GM19395 (cell line): Measurements from ENCODE around the gene MYL4.
"Not testable (repeated sequence)": the region's sequence is repeated elsewhere in the genome, so short reads cannot be mapped to it uniquely, and the experiment has no call there.

Experiments used
- ATAC-seq: cut with Tn5 transposase; IDR thresholded peaks from one replicate; pipeline ENCODE4 v1.9.1; 2021; ENCODE audit warnings: mild to moderate bottlenecking, moderate library complexity; ENCODE audit not compliant: unreplicated experiment

MYL4 gene

GRCh38 chr17:47219621-47220475, 10.7 kb downstream of the MYL4 start:
- ATAC-seq: no peak

DNA sequence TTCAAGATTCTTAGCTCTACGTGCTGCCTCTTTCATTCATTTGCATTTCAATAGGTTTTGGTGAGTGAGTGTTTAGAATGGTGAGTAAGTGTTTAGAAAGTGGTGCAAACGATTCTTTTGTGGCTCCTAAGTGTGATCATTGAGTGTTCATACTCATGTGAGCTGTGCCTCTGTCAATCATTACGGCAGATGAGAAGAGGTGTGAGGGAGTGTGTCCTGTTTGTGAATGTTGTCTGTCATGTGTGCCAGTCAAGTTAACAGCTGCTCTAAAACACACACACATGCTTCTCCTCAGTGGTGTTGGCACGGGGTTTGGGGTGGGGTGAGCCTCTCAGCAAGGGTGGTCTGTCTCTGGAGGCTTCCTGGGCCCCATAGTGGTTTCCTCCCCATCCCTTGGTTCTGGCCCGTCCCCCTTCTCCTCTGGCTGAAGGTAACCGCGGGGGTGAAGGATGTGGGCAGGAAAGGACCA, 11.4 kb downstream of the MYL4 start:
- no peak for ATAC-seq

DNA sequence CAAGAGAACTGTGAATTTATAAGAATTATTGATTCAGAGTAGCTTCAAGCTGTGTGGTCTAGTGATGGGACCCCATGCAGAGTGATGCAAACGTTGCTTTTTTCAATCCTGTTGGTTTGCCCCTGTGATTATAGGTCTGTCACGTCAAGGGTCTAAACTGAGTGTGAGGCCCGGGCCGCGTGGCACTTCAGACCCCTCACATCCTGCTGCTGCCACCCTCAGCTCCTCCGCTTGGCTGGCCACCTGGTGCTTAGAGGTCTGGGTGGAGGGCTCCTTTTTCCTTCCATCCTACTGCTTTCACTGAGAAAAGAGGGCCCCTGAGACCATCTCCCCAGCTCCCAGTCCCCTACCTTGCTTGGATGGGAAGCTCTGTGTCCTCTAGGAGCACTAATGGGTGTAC, 12.0 kb downstream of the MYL4 start:
- ATAC-seq: no peak

GRCh38 chr17:47222047-47222446, 12.9 kb downstream of the MYL4 start:
- no peak for ATAC-seq

DNA sequence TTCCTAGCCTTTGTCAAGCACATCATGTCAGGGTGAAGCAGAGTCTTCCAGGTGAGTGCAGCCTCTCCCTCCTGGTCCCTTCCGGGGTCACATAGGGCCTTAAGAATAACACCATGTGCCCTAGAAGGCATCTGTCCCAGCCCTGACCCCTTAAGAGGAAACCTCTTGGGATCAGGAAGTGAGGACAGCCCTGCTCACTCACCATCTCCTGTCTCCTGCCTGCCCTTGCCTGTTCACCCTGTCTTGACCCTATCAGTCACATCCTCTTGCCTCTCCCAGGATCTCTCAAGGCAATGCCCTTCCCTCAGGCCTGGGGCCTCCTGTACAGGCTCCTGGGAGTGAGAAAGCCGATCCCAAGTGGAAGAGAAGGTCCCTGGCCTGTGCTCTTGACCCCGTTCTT, 13.9 kb downstream of the MYL4 start:
- ATAC-seq: no peak

DNA sequence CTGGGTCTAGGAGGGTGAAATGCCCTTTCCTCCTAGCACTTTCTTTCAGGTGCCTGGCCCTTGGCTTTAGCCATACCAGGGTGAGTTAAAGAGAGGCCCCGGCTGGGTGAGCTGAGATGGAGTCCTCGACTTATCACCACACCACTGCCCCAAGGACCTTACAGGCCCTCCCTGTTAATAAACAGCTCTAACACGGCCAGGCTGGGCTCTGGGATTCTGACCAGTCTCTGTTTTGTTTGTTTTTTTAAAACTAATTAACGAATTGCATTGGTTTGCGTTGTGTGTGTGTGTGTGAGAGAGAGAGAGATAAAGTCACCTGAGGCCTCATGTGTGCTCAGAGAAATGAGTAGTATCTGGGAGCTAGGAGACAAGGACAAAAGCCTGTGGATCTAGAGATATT, 14.3 kb downstream of the MYL4 start:
- ATAC-seq: no peak

GRCh38 chr17:47224077-47224476, 14.9 kb downstream of the MYL4 start:
- not testable (repeated sequence) for ATAC-seq

- ATAC-seq: no peak
Observed at GRCh38 chr17:47224966-47225365, 15.8 kb downstream of the MYL4 start.

DNA sequence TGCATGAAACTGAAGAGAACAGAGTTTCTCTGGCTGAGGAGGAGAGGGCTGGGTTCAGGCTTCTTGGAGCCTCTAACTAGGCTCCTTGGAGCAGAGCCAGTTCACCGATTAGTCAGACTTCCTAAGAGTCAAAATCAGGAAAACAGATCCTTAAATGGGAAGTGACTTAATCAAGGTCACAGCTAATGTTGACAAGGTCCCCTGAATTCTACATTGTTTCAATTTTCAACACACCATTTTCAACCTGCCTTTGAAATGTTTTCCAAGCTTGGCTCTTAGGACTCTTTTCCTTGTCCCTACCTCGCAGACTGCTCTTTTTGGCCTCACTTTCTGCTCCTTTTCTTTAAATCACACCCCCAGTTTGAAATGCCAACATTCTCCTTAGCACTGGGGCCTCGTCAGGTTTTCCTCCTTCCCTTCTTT, 16.3 kb downstream of the MYL4 start:
- ATAC-seq: no peak

DNA sequence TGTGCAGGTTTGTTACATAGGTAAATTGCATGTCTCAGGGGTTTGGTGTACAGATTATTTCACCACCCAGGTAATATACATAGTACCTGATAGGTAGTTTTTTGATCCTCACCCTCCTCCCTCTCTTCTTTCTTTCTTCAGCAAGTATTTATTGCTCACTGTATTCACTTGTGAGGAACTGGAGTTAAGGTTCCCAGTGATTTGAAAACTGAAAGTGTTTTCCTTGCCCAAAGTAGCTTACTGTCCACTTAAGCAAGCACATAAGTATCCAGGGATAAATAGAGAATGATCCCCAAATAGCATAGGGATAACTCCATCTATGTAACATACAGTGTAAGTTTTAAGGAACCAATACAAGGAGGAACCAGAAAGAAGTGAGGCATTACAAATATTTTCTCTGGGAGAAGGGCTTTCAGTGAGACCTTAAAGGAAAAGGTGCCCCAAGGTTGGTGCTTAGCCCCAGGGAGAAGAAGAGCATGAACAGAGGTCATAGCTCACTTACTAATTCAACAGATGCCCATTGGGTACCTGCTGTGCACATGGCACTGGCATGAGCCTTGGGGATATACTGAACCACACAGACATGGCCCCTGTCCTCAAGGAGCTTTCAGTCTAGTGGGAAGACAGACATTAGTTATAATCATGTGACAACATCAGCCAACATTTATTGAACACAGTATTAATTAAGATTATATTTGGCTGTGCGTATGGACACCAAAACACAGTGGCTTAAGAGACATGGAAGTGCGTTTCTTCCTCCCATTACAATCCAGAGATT, 17.0 kb downstream of the MYL4 start:
- no peak for ATAC-seq

DNA sequence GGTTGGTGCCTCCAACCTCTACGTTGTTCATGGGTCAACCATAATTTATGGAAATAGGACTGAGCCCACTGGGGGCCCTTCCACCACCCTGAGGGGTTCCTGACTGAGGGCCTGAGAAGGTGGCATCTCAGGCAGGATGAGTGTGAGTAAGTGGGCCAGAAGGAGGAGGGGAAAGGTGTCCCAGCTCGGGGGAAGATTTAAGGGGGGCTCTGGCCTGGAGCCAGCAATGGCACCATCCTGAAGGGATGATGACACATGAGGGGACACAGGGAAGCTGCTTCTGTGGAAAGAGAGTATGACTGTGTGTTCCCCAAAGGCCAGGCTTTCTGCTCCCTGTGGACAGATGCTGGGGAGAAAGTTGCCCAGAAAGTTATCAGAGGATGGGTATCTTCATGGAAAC, 18.7 kb downstream of the MYL4 start:
- ATAC-seq: no peak

DNA sequence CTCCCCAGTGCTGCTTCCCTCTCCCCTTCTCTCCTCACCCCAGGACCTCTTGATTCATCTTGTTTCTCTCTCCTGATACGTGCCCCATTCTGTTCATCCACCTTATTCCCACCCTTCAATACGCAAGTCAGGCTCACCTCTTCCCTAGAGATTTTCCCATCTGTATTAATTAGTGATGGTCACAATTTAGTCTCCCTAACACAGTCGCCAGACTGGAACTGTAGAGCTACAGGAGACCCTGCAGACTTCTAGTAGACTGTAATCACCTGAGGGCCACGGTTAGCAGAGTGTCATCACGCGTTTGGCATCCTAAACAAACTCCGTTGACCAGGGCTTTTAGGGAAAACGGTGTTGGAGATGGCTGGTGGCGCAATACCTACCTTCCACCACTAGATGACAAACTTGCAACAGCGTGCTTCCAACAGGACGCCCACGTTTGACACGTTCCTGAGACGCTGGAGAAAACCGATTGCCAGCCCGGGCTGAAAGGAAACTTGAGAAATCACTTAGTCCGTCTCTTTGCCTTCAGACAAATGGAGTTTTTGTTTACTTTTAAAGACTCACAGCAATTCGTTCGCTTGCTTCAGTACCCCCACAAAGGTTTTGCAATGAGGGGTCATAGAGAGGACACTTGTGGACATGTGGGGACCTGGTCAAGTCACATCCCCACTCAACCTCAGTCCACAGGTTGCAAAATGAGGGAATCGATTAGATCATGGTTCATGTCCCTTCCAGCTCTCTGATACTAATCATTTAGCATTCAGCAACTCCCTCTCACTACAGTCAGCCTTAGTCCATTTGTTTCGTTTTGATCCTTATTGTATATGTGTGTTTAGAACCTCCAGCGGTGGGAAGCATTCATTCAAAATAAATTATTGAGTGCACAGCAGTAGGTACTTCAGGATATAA, 20.6 kb downstream of the MYL4 start:
- no peak for ATAC-seq

GRCh38 chr17:47230864-47231263, 21.7 kb downstream of the MYL4 start:
- ATAC-seq: no peak

DNA sequence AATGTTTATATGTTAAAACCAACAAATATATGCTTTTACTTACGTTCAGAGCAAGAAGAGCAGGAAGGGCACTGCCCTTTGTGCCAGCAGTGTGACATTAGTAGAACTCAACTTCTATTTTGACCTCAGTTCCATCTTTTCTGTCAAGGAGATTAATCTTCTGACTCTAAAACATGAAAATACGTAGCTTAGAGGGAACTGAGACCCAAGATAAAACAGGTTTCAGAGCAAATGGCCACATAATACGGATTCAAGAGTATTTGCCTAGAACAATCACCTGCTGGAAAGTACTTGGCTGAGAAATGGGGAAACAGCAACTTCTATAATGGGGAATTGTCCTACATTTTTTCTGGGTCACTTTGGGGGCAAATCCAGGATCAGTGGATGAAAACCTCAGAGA, 22.2 kb downstream of the MYL4 start:
- no peak for ATAC-seq

DNA sequence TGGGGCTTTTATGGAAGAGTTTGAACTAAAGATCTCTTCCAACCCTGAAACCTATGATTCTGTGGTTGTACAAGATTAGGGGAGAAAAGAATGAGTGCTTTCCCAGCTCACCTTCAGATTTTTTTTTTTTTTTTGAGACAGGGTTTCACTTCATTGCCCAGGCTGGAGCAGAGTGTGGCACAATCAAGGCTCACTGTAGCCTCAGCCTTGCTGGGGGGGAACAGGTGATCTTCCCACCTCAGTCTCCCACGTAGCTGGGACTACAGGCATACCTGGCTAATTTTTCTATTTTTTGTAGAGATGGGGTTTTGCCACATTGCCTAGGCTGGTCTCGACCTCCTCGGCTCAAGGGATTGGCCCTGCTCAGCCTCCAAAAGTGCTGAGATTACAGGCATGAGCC, 22.7 kb downstream of the MYL4 start:
- ATAC-seq: no peak

- ATAC-seq: no peak
Observed at GRCh38 chr17:47232465-47232864, 23.3 kb downstream of the MYL4 start.

GRCh38 chr17:47235506-47235905, 26.4 kb downstream of the MYL4 start:
- no peak for ATAC-seq

GRCh38 chr17:47235923-47236322, 26.8 kb downstream of the MYL4 start:
- ATAC-seq: no peak

DNA sequence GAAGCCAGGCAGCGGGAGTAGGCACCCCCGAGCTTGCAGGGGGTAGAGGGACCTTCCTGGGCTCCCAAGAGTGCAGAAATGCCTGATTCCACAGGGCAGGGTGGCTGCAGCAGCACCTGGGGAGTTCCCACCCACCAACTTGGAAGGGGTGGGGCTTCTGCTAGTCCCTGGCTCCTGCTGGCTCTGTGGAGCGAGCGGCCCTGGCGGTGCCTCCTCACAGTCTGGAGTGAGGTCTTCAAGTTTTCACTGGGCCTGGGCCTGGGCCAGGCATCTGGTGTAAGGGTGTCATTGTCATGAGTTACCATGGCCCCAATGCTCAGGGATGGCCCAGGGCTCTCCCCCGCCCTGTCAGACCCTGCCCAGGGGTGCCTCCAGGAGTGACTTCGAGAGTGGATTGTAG, 28.7 kb downstream of the MYL4 start:
- no peak for ATAC-seq

GRCh38 chr17:47238321-47239010, 29.3 kb downstream of the MYL4 start:
- ATAC-seq: no peak

- no peak for ATAC-seq
Observed at GRCh38 chr17:47239619-47239966, 30.4 kb downstream of the MYL4 start.
